GM12872 (cell line): ENCODE data around the gene ADAM12.

ENCODE experiments used
- CTCF ChIP-seq: IDR thresholded peaks from 3 replicates; pipeline ENCODE4 v1.5.1; 2011; ENCODE audit warnings: low read depth, mild to moderate bottlenecking, low read length, moderate library complexity; ENCODE audit not compliant: insufficient read depth

Gene ADAM12

GRCh38 chr10:126188679-126189200 lies 199.5 kb downstream of the ADAM12 start:
- no peak for TF ChIP-seq CTCF

- TF ChIP-seq CTCF, result no peak
These were observed 200.9 kb downstream of the ADAM12 start for GRCh38 chr10:126187399-126187798.

- no peak for TF ChIP-seq CTCF
These were observed 201.5 kb downstream of the ADAM12 start for GRCh38 chr10:126186766-126187165.

GRCh38 chr10:126185676-126186447 lies 202.4 kb downstream of the ADAM12 start:
- TF ChIP-seq CTCF, result no peak

- no peak for TF ChIP-seq CTCF
These were observed 206.7 kb downstream of the ADAM12 start for GRCh38 chr10:126181626-126182025.

- TF ChIP-seq CTCF, result no peak
These were observed 208.6 kb downstream of the ADAM12 start for GRCh38 chr10:126179637-126180036.

GRCh38 chr10:126177417-126178030 lies 210.8 kb downstream of the ADAM12 start:
- TF ChIP-seq CTCF, result no peak
